ENCODE data around the gene UBN1.

Gene UBN1

DNA sequence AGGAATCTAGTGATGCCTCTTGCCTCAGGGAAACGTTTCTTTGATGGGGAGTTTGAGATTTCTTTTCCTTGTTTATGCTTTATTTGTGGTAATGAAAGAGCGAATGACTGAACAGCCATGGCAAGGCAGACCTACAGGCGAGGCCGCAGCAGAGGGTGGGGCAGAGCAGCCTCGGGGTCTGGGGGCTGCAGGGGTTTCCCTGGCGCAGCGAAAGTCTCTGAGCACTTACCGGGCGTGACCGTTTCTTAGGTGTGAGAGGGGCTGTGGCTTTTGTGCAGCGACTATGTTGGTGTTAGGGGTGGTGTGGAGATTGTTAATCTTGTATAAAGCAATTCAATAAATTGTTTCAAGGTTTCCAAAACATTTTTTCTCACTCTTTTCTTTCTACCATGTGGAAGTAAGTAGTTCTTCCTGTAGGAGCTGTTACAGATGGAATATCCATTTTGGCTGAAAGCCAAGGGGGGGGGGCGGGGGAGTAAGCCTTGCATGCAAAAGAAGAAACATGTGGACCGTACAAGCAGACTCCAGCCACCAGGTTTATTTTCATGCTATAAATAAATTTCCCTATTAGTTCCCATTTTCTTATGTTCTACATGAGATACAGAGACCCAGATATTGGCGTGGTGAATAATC, 34.8 kb downstream of the UBN1 start:
- H3K4me3 Mint-ChIP-seq: no peak overlapping the region
- H3K27ac Mint-ChIP-seq: no peak overlapping the region
- DNase-seq: no peak
- peaks cover 97% of the 10 kb centered on the region for H3K36me3 Mint-ChIP-seq (ENCODE audit: low read depth)
- H3K9me3 Mint-ChIP-seq: no peaks in the 10 kb centered on the region
- H3K27me3 Mint-ChIP-seq: no peaks in the 10 kb centered on the region
- H3K4me1 Mint-ChIP-seq (ENCODE audit: low read depth): no peaks in the 10 kb centered on the region

DNA sequence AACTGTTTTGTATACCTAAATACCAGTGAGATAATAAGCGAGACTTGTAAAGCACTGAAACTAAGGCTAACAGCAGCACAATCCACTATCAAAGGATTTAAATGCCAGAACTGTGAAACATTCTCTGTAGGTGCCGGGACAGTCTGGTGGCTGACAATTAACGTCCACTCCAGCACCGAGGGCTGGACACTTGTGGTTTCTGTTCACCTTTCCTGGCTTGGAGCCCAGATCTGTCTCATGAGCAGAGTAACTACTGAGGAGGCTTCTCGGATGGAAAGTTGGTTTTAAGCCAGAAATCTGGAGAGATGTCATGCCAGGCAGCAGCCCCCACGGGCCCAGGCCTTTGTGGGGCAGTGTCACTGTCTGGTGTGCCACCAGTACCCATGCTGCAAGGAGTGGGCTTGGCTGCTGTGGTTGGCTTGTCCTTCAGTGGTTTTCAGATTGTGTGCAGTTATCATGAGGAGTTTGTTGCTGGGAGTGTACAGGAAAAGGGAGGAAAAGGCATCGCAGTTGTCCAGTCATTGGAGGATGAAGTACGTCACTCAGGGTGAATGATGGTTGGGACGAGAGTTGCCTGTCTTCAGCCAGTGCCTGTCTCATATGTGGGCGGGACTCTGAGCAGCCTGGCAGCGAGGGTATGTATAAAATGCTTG, 35.5 kb downstream of the UBN1 start:
- no peak overlapping the region for H3K27ac Mint-ChIP-seq
- H3K36me3 Mint-ChIP-seq (ENCODE audit: low read depth): peaks cover 92% of the 10 kb centered on the region
- no peaks in the 10 kb centered on the region for H3K9me3 Mint-ChIP-seq
- no peak overlapping the region for H3K4me3 Mint-ChIP-seq
- DNase-seq: no peak
- no peaks in the 10 kb centered on the region for H3K27me3 Mint-ChIP-seq
- H3K4me1 Mint-ChIP-seq (ENCODE audit: low read depth): no peaks in the 10 kb centered on the region

DNA sequence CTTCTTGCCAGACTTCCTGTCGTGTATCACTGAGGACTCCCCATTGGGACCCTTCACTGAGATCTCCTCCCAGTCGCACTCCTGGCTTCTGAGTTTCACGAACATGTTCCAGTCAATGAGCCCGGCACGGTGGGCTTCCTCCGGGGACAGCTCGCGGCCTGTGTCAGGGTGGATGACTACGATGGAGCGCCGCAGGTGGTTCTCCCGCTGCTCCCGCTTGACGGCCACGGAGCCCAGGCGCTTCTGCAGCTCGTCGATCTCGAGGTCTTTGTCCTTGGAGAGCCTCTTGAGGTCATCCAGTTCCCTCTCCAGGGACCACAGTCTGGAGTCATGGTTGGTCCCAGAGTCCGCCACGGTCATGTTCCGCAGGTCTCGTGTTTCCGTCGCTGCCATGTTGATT, 36.2 kb downstream of the UBN1 start:
- peaks cover 85% of the 10 kb centered on the region for H3K36me3 Mint-ChIP-seq (ENCODE audit: low read depth)
- no peak overlapping the region for H3K4me3 Mint-ChIP-seq
- no peak for DNase-seq
- H3K9me3 Mint-ChIP-seq: no peaks in the 10 kb centered on the region
- no peak overlapping the region for H3K27ac Mint-ChIP-seq
- no peaks in the 10 kb centered on the region for H3K4me1 Mint-ChIP-seq (ENCODE audit: low read depth)
- H3K27me3 Mint-ChIP-seq: no peaks in the 10 kb centered on the region

DNA sequence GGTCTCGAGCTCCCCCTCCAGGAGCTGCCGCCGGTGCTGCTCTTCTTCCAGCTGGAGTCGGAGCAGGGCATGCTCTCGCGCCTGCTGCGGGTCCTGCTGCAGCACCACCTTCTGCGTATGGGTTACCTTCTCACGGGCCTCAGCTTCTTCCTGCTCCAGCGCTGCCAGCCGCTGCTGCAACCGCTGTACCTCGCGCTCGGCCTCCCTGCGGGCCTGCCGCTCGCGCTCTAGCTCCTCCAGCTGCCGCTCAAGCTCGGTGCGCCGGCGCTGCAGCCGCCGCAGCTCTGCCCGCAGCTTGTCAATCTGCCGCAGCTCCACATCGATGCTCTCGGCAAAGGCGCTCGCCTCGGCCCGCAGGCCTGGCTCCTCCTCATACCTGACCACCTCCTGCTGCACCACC, 36.9 kb downstream of the UBN1 start:
- Mint-ChIP-seq H3K27ac (no peak overlapping the region), H3K9me3 (no peaks in the 10 kb centered on the region), H3K36me3 (ENCODE audit: low read depth) (peaks cover 78% of the 10 kb centered on the region), H3K27me3 (no peaks in the 10 kb centered on the region), H3K4me1 (ENCODE audit: low read depth) (no peaks in the 10 kb centered on the region), H3K4me3 (no peak overlapping the region)
- no peak for DNase-seq

DNA sequence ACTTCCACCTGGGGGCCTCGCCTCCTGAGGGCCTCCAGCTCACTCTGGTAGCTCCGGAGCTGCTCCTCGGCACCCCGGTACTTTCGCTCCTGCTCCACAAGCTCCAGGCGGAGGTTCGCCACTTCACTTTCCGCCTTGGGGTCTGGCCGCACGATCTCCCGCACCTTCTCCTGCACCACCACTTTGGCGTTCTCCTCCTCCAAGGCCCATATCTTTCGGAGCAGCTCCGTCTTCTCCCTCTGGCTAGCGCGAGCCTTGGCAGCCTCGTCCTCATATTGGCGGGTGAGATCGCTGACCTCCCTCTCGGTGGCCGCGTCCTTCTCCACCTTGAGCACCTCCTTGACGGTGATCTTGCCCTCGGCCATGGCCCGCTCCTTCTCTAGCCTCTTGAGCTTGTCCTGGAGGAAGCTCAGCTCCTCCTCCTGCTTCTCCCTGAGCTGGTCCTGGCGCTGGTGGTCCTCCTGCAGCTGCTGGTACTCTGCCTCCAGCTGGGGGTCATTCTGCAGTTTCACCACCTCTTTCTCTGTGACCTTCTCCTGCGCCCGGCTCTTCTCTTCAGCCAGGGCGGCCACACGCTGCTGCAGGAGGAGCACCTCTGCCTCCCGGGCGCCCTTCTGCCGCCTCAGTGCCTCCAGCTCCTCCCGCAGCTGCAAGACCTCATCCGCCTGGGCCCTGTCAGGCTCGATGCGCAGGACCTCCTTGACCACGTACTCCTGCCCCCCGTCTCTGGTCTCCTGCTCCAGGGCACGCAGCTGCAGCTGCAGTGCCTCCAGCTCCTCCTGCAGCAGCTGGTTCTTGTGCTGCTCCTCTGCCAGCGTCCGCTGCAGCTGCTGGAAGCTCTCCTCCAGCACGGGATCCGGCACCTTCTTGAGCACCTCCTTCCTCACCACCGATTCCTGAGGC, 37.9 kb downstream of the UBN1 start:
- no peaks in the 10 kb centered on the region for H3K27me3 Mint-ChIP-seq
- H3K9me3 Mint-ChIP-seq: no peaks in the 10 kb centered on the region
- H3K4me3 Mint-ChIP-seq: no peak overlapping the region
- peaks cover 67% of the 10 kb centered on the region for H3K36me3 Mint-ChIP-seq (ENCODE audit: low read depth)
- no peak for DNase-seq
- no peaks in the 10 kb centered on the region for H3K4me1 Mint-ChIP-seq (ENCODE audit: low read depth)
- peak overlapping the region; percentile 45 for H3K27ac Mint-ChIP-seq

DNA sequence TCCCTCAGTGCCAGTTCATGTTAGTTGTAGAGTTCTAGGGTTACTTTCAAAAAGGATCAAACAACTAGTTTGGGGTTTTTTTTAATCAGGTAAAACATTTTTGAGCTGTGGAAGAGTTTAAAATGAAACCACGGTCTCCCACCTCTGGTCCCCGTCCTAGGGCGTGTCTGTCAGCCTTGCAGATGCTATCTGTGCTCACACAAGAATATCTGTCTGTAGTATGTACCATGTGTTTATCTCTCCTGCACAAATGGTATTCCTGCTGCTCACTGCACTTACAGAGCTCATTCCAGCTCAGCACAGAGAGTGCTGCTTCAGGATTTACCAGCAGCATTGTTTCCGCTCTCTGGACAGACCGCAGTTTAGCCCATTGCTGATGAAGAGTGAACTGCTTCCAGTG, 38.9 kb downstream of the UBN1 start:
- no peak overlapping the region for H3K4me3 Mint-ChIP-seq
- no peak for DNase-seq
- H3K36me3 Mint-ChIP-seq (ENCODE audit: low read depth): peaks cover 58% of the 10 kb centered on the region
- H3K4me1 Mint-ChIP-seq (ENCODE audit: low read depth): no peaks in the 10 kb centered on the region
- H3K9me3 Mint-ChIP-seq: no peaks in the 10 kb centered on the region
- H3K27me3 Mint-ChIP-seq: no peaks in the 10 kb centered on the region
- H3K27ac Mint-ChIP-seq: no peak overlapping the region

DNA sequence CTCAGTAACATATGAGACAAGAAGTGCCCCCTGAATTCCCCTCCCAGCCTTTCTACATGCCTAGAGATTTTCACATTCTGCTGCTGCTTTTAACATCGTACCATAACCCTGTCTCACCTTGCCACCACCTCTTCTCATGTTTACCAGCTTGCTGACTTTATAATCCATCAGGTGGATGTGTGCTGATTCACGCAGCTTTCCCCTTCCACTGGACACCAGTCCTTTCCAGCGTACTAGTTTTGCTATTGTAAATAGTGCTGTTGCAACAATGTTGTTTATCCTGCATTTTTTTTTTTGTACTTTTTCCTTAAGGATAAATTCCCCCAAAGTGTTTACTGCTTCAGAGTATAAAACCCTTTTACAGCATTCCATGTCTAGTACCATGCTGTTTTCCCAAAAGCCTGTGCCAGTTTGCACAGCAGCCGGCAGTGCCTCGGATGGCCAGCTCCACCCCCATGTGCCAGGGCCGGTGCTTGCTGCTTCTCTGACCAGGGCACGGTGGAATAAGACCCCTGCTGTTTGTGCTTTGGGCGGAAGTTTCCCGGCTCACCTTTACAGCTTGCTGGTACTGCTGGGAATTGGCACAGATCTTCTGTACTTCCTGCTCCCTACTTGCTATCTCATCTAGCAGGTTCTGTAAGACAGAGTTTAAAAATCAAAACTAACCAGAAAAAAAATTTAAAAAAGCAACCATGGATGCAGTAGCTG, 41.3 kb downstream of the UBN1 start:
- Mint-ChIP-seq H3K4me3 (no peak overlapping the region), H3K4me1 (ENCODE audit: low read depth) (no peaks in the 10 kb centered on the region), H3K36me3 (ENCODE audit: low read depth) (peaks cover 35% of the 10 kb centered on the region), H3K27me3 (no peaks in the 10 kb centered on the region), H3K27ac (no peak overlapping the region), H3K9me3 (no peaks in the 10 kb centered on the region)
- no peak for DNase-seq

DNA sequence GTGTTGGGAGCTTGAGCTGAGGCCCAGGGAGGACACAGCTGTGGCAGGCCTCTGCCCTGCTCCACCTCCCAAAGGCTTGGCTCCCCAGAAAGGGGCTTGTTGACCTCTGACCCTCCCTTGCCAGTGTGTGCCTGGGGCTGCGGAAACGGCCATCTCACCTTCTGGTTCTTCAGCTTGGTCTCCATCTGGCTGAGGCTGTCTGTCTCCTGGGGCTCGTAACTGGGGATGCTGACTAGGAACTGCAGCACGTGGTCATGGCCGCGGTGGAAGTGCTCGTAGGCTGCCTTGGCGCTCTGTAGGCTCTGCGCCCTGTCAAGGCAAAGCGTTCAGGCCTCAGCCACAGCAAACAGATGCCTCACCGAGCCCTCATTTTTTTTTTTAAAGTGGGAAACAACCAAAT, 42.7 kb downstream of the UBN1 start:
- Mint-ChIP-seq H3K4me1 (ENCODE audit: low read depth) (no peaks in the 10 kb centered on the region), H3K27me3 (no peaks in the 10 kb centered on the region), H3K27ac (no peak overlapping the region), H3K4me3 (no peak overlapping the region), H3K36me3 (ENCODE audit: low read depth) (peaks cover 20% of the 10 kb centered on the region), H3K9me3 (no peaks in the 10 kb centered on the region)
- no peak for DNase-seq

DNA sequence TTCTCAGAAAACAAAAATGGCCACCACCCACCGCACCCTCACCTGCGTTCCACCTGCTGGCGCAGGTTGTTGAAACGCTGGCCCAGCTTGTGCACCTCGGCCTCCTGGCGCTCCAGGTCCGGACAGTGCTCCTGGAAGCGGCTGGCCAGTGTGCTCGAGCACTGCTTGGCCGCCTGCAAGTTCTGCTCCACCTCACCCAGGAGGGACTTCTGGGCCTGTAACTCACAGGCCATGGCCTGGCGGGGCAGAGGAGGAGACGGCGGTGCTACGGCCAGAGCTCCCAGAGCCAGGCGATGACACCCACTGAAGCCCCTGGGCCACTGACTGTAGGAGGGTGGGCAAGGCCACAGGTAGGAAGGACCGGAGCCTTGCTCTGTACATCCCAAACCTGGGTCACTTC, 43.4 kb downstream of the UBN1 start:
- no peak overlapping the region for H3K4me3 Mint-ChIP-seq
- H3K9me3 Mint-ChIP-seq: no peaks in the 10 kb centered on the region
- H3K27me3 Mint-ChIP-seq: no peaks in the 10 kb centered on the region
- DNase-seq: no peak
- H3K27ac Mint-ChIP-seq: no peak overlapping the region
- no peaks in the 10 kb centered on the region for H3K4me1 Mint-ChIP-seq (ENCODE audit: low read depth)
- peaks cover 15% of the 10 kb centered on the region for H3K36me3 Mint-ChIP-seq (ENCODE audit: low read depth)

DNA sequence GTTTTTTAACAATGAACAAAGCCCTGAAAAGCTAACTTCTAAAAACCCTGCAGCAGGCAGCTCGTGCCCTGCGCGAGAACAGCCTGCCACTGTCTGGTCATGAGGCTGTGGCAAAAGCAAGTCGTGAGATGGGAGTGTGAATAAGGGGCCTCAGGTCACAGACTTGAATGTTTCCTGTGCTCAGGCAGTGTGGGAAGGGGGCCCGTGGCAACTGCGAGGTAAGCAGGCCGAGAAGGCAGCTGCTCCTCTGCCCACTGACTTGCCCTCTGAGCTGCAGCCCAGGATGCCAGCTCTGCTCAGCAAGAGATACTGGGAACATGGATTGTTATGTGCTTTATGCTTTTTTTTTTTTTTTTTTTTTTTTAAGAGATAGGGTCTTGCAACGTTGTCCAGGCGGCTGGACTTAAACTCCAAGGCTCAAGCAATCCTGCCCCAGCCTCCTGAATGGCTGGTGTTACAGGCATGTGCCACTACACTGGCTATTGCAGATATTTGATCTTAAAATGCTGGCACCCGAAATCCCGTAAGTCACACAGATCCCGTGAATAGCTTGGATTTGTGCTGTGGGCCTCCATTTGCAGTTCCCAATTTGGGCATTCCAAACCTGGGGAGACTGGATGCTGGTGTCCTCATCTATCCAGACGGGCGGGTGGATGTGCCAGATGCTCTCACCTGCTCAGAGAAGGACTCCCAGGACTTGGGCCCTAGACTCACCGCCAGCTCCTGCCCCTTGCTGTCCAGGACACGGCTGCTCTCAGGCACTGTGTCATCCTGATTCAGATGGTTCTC, 44.0 kb downstream of the UBN1 start:
- Mint-ChIP-seq H3K4me1 (ENCODE audit: low read depth) (no peaks in the 10 kb centered on the region), H3K4me3 (no peak overlapping the region), H3K27ac (no peak overlapping the region), H3K9me3 (no peaks in the 10 kb centered on the region), H3K27me3 (no peaks in the 10 kb centered on the region), H3K36me3 (ENCODE audit: low read depth) (peaks cover 9% of the 10 kb centered on the region)
- no peak for DNase-seq

DNA sequence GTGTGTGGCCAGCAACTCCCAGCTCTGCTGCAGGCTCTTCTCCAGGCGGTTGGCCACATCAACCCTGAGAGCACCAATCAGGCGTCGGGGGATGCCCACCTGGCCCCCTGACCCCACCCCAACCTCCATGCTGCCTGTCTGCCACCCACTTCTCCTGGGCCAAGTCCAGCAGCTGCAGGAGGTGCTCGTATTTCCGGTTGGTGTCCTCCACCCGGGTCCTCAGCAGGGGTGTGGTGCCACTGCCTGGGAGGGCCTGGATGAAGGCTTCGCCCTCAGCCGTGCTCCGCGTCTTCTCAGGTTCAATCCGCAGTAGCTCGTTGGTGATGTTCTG, 44.6 kb downstream of the UBN1 start:
- Mint-ChIP-seq H3K9me3 (no peaks in the 10 kb centered on the region), H3K36me3 (ENCODE audit: low read depth) (peaks cover 3% of the 10 kb centered on the region), H3K27me3 (no peaks in the 10 kb centered on the region), H3K4me3 (no peak overlapping the region), H3K27ac (no peak overlapping the region), H3K4me1 (ENCODE audit: low read depth) (no peaks in the 10 kb centered on the region)
- DNase-seq: no peak

DNA sequence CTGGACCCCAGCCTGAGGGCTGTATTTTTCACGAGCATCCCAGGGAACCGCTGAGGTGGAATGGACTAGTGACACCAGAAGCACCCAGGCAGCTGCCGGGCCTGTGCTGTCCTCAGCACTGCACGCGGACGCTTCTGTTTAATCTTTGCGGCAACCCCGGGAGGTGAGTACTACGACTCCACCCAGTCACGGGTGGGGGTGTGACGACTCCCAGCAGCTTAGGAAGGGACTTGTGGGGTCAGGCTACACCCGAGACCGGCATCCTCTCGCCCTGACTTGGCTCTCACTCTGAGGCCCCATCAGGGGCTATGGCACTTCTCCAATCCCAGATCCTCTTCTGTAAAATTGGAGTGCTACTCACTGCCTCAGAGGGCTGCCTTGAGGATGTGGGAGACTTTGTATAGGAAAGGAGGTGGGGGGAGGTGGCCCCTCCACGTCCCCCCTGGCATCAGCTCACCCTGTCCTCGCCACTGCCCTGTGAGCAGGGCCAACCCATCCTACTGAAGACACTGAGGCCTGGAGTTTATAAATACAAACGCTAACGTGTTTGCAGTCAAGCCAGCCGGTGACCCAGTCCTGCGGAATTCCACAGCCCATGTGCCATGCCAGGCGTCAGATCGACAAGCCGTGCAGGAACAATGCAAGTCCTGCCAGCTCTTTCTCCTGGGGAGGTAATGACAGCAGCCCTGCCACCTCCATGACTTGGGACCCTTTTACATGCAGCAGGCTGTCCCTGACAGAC, 45.3 kb downstream of the UBN1 start:
- Mint-ChIP-seq H3K4me3 (no peak overlapping the region), H3K4me1 (ENCODE audit: low read depth) (no peaks in the 10 kb centered on the region), H3K9me3 (no peaks in the 10 kb centered on the region), H3K27ac (no peak overlapping the region), H3K27me3 (no peaks in the 10 kb centered on the region), H3K36me3 (ENCODE audit: low read depth) (peaks cover 1% of the 10 kb centered on the region)
- DNase-seq: no peak

DNA sequence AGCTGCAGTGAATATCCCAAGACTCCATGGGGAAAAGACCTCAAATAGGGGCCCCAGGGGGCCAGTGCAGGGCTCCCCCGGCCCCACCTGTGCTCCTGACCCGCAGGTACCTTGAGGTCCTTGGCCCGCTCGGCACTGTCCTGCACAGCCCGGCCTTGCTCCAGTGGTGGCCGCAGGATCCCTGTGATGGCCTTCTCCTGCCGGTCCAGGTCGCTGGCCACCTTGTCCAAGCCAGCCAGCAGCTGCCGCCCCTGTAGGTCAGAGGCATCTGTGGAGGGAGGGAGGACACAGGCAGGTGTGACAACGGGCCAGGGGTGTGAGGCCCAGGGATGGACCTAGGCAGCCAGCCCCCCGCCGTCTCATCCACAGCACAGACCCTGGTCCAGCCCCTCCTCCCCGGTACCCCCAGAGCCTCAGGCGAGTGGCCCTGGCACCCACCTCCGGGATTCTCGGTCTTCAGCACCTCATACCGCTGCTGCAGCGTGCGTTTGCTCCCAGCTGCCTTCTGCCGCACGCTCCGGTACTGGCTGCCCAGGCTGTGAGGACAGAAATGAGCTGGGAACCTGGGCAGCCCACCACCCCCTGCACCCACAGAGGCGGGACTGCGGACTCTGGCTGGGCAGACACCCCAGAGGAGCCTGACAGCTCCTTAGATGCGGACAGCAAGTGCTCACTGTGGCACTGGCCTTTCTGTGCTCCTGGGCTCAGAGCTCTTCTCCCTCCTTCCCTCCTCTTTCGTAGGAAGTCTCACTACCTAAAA, 46.0 kb downstream of the UBN1 start:
- Mint-ChIP-seq H3K4me3 (no peak overlapping the region), H3K27me3 (no peaks in the 10 kb centered on the region), H3K27ac (no peak overlapping the region), H3K9me3 (no peaks in the 10 kb centered on the region), H3K36me3 (ENCODE audit: low read depth) (no peaks in the 10 kb centered on the region), H3K4me1 (ENCODE audit: low read depth) (no peaks in the 10 kb centered on the region)
- no peak for DNase-seq
